Testis (tissue), 2 donors: ENCODE measurements around the gene ACACA.
A peak's percentile ranks its signal among the peaks of the same experiment; 100 is the strongest.

ENCODE experiments used
- CTCF ChIP-seq, 3 experiments: fragments of 450-650 bp in 2 of 3; fragments of 200-600 bp in 1 of 3; sonication (generic) in 1 of 3; IDR thresholded peaks; one replicate each; pipeline ENCODE4 v1.5.1; 2016 to 2019; ENCODE audit warnings: antibody characterized with exemption in 3 of 3, mild to moderate bottlenecking in 2 of 3, moderate library complexity in 1 of 3
- POLR2A ChIP-seq: fragments of 450-650 bp; IDR thresholded peaks from one replicate; pipeline ENCODE4 v1.6.1; 2017; ENCODE audit warnings: antibody characterized with exemption, mild to moderate bottlenecking, moderate library complexity

DNA sequence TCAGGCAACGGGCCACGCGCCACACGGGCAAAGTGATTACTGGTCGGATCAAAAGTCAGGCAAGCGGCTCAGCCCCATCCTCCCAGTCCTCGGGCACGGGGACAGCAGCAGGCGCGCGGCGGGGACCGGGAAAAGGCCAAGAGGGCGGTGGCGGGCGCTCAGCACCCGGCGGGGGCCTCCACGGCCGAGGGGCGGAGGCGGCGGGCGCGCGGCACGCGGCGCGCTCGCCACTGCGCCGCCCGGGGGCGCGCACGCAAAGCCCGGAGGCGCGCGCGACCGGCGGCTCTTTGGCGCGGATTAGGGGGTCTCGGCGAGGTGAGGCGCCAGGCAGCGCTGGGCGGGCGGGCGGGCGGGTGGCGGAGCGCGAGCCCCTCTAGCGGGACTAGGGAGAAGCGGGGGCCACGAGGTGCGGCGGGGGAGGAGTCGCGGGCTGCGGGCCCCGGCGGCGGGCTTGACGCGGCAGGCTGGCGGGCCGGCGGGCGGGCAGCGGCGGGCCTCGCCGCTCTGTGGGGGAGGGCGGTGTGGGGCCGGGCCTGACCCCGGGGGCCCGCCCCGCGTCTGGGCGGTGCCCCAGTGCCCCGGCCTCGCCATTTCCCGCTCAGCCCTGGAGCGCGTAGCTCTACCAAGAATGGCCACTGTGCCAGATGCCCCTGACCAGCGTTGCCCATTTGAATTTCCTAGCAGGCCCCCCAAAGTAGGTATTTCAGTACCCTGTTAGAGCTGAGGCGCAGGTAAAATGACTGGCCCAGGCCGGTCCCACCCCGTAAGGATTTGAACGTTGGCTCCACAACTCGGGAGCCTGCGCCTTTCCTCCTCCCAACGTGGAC, at the start of gene ACACA, which contains the start of gene TADA2A:
- peak in 1 of 3 experiments; percentile 11 for TF ChIP-seq CTCF (IDR thresholded peaks at IDR 0.05)
- no peak for TF ChIP-seq POLR2A
